DMS153 treated with DMSO at 0.1 percent for 48 hours (cell line): Measurements from ENCODE around the gene TXNDC11.
"Not testable (repeated sequence)": the region's sequence is repeated elsewhere in the genome, so short reads cannot be mapped to it uniquely, and the experiment has no call there.

Source experiments
- DNase-seq: peaks from one replicate; lab custom pipeline; 2025; ENCODE audit not compliant: unreplicated experiment; lab: John Stamatoyannopoulos, UW

Gene TXNDC11, protein sequence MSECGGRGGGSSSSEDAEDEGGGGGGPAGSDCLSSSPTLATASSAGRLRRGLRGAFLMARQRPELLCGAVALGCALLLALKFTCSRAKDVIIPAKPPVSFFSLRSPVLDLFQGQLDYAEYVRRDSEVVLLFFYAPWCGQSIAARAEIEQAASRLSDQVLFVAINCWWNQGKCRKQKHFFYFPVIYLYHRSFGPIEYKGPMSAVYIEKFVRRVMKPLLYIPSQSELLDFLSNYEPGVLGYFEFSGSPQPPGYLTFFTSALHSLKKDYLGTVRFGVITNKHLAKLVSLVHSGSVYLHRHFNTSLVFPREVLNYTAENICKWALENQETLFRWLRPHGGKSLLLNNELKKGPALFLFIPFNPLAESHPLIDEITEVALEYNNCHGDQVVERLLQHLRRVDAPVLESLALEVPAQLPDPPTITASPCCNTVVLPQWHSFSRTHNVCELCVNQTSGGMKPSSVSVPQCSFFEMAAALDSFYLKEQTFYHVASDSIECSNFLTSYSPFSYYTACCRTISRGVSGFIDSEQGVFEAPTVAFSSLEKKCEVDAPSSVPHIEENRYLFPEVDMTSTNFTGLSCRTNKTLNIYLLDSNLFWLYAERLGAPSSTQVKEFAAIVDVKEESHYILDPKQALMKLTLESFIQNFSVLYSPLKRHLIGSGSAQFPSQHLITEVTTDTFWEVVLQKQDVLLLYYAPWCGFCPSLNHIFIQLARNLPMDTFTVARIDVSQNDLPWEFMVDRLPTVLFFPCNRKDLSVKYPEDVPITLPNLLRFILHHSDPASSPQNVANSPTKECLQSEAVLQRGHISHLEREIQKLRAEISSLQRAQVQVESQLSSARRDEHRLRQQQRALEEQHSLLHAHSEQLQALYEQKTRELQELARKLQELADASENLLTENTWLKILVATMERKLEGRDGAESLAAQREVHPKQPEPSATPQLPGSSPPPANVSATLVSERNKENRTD

GRCh38 chr16:11742536-11743307, at the start of gene TXNDC11:
TSS of gene TXNDC11 (minus strand) at chr16:11742857. CDS start at chr16:11742730, 127 bp downstream.
- peak; percentile 95 for DNase-seq

DNA sequence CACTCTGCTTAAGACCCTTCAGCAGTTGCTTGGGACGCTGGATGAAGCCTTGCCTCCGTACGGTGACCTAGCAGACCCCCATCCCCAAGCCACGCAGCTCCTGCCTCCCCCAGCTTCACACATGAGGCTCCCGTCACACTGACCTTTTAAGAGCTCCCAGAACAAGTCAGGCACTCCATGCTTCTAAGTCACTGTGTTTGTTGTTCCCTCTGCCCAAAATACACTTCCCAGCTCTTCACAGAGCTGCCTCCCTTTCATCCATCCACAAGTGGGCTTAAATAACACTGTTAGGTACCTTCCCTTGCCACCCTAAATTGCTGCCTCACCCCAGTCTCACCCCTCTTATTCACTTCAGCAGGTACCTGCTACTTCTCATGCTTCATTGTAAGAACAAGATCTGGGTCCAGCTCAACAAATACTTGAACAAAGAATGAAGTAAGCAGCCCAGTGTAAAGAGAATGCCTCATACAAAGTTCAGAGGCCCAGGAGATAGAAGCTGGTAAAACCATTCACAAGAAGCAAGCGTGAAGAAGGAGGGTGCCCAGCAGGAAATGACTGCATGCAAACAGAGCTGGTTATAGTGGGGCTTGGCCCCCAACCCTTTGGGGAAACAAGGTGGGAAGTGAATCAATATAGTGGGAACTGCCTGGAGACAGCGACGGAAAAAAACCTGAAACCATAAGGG, 48.6 kb upstream of the TXNDC11 start:
- peak; percentile 57 for DNase-seq

GRCh38 chr16:11788914-11789313, 46.3 kb upstream of the TXNDC11 start:
- DNase-seq = no peak

DNA sequence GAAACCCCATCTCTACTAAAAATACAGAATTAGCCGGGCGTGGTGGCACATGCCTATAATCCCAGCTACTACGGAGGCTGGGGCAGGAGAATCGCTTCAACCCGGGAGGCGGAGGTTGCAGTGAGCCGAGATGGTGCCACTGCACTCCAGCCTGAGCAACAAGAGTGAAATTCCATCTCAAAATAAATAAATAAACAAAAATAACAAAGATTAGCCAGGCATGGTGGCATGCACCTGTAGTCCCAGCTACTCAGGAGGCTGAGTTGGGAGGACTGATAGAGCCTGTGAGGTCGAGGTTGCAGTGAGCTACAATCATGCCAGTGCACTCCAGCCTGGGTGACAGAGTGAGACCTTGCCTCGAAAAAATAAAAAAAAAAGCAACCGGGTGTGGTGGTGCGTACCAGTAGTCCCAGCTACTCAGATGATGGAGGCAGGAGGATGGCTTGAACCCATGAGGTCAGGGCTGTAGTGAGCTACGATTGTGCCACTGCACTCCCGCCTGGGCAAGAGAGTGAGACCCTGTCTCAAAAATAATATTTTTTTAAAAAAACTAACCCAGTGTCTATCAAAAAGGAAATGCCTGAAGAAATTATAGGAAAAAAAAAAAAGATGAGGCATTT, 42.4 kb upstream of the TXNDC11 start:
- not testable (repeated sequence) for DNase-seq

GRCh38 chr16:11784381-11784780, 41.7 kb upstream of the TXNDC11 start:
- not testable (repeated sequence) for DNase-seq

DNA sequence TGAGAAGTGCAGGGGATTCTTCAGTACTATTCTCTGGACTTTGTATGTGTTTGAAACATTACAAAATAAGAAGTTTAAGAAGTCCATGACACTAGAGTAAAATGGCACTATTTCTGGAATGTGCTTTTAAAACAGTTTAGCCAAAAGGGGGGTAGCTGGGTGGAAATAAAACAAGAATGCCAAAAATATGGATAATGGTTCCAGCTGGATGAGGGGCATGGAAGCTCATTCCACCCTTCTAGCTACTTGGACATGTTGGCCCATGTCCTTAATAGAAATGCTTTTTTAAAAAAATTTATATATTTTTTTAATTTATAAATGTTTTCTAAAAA, 41.3 kb upstream of the TXNDC11 start:
- DNase-seq = no peak

DNA sequence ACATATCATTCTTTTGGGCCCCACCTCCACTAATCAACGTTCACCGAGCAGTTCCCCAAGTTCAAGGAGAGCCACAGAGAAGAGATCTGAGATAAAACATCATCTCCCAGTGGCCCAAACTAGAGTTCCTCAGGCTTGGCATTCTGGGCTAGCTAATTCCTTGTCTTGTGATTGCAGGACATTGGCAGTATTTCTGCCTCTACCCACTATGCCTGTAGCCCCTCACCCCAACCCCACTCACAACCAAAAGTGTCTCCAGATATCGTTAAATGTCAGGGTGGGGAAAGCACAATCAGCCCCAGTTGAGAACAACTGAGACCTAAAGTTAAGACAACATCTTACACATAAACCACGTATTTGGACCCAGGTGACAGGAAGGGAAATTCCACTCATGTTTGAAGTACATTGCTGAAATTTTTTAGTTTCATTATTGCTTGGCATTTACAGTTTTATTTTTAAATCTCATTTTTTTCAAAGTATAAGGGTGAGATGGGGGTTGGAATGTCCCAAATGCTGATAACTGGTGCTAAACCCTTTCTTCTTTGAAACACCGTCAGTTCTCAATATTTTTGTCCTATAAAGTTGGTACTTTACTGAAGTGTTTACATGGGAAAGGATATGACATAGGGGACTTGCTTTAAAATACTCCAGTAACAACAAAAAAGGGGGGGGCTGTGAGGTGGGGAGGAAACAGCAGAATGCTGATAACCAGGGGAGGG, 40.8 kb upstream of the TXNDC11 start:
- DNase-seq = no peak

GRCh38 chr16:11781773-11782172, 39.1 kb upstream of the TXNDC11 start:
- DNase-seq = peak; percentile 26

DNA sequence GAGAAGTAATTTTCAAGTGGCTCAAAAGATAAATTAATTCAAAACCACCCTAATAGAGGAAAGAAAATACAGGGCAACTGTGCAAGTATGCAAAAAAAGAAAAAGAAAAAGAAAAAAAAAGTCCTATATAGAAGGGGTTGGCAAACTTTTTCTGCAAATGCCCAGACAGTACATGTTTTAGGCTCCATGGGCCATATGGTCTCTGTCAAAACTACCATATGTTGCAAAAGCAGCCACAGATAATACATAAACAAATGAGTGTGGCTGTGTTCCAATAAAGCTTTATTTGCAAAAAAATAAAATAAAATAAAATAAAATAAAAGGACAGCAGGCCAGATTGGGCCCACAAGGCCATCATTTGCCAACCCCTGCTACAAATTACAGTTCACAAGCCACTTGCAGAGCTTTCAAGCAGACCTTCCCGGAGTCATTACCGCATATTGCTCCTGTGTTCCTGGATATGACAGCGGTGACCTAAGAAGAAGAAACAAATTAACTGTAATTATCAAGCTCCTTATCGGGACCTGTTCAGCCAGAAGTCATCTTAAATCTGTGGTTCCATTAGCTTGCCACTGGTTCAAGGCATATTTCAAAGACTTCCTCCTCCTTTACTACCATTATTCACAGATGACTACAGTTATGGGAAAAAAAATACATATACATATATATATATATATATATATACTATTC, 38.5 kb upstream of the TXNDC11 start:
- DNase-seq = no peak

GRCh38 chr16:11779074-11779473, 36.4 kb upstream of the TXNDC11 start:
- DNase-seq = no peak

GRCh38 chr16:11774065-11774626, 31.5 kb upstream of the TXNDC11 start:
- no peak for DNase-seq

- no peak for DNase-seq
Measured at GRCh38 chr16:11768849-11769248, 26.2 kb upstream of the TXNDC11 start.

GRCh38 chr16:11762431-11762830, 19.8 kb upstream of the TXNDC11 start:
- DNase-seq = no peak

DNA sequence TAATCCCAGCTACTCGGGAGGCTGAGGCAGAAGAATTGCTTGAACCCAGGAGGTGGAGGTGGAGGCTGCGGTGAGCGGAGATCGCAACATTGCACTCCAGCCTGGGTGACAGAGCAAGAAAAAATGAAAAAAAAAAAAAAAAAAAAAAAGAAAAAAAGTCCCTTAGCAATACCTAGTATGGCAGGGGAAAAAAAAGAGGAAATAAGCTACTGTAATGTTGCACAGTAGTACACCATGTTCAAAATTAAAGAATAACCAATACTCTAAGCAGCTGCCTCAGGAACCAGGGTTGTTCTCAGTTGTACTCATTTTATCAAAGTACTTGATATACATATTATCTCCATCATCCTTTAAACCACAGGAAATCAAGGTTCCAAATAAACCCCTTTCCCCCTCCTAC, 17.3 kb upstream of the TXNDC11 start:
- no peak for DNase-seq

GRCh38 chr16:11759163-11759834, 16.6 kb upstream of the TXNDC11 start:
- no peak for DNase-seq

- no peak for DNase-seq
Measured at GRCh38 chr16:11757671-11758545, 15.3 kb upstream of the TXNDC11 start.

DNA sequence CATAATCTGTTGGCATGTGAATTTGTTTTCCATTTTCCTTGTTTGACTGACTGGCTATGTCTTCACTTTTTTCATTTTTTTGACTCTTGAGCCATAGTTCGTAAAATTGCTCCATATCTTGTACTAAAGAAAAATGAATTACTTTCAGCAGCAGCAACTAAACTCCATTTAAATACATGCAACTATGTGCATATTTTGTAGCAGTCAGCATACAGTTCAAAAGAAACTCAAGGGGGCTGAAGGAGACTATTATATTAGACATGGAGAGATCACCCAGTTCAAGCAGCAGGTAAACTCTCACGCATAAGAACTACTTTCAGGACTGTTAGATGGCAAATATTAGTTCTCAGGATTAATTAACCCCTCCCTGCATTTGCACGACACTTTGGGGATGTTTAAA, 13.6 kb upstream of the TXNDC11 start:
- no peak for DNase-seq
